ENCODE results near the gene PCGF6. TPM values are rescaled to one million over a fixed set of nuclear protein-coding genes. Genes with fewer than 3 reads are reported as not detected.

The PCGF6 gene
- total RNA-seq, 6 donors from 2014 or later: 6.0 to 10.9 (median 6.7) TPM

DNA sequence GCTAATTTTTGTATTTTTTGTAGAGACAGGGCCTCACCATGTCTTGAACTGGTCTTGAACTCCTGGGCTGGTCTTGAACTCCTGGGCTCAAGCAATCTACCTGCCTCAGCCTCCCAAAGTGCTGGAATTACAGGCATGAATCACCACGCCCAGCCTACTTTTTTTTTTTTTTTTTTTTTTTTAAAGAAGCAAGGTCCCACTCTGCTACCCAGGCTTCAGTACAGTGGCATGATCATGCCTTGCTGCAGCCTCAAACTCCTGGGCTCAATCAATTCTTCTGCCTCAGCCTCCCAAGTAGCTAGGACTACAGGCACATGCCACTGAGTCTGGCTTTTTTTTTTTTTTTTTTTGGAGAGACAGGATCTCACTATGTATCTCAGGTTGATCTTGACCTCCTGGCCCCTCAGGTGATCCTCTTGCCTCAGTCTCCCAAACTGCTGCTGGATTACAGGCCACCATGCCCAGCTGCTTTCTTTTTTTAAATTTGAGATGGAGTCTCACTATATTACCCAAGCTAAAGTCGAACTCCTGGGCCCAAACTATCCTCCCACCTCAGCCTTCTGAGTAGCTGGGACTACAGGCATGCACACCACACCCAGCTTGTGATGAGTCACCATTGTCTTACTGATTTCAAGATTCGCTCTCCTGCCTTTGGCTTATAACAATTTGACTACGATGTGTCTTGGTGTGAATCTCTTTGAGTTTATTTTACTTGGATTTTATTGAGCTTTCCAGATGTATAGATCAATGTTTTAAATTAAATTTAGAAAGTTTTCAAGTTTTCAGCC lies 96.2 kb downstream of the PCGF6 start:
- Histone ChIP-seq H3K9me3 (no peaks in the 10 kb centered on the region), H3K4me1 (no peaks in the 10 kb centered on the region), H3K27ac (no peak overlapping the region), H3K36me3 (no peaks in the 10 kb centered on the region), H3K27me3 (no peaks in the 10 kb centered on the region), H3K4me3 (no peak overlapping the region)
- WGBS, 2 donors: 65 to 75% methylated on average over 4 of the region's 4 CpGs
- TF ChIP-seq POLR2A (IDR thresholded peaks at IDR 0.05) (no peak), EP300 (IDR thresholded peaks at IDR 0.05) (no peak), POLR2AphosphoS5 (IDR thresholded peaks at IDR 0.05) (no peak)
- TF ChIP-seq, protein P1, sequence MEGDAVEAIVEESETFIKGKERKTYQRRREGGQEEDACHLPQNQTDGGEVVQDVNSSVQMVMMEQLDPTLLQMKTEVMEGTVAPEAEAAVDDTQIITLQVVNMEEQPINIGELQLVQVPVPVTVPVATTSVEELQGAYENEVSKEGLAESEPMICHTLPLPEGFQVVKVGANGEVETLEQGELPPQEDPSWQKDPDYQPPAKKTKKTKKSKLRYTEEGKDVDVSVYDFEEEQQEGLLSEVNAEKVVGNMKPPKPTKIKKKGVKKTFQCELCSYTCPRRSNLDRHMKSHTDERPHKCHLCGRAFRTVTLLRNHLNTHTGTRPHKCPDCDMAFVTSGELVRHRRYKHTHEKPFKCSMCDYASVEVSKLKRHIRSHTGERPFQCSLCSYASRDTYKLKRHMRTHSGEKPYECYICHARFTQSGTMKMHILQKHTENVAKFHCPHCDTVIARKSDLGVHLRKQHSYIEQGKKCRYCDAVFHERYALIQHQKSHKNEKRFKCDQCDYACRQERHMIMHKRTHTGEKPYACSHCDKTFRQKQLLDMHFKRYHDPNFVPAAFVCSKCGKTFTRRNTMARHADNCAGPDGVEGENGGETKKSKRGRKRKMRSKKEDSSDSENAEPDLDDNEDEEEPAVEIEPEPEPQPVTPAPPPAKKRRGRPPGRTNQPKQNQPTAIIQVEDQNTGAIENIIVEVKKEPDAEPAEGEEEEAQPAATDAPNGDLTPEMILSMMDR (IDR thresholded peaks at IDR 0.05): no peak
- DNase-seq (no peak), ATAC-seq (ENCODE audit: low FRiP score in 2 of 2) (peak in 1 of 2 donors; percentile 36)

DNA sequence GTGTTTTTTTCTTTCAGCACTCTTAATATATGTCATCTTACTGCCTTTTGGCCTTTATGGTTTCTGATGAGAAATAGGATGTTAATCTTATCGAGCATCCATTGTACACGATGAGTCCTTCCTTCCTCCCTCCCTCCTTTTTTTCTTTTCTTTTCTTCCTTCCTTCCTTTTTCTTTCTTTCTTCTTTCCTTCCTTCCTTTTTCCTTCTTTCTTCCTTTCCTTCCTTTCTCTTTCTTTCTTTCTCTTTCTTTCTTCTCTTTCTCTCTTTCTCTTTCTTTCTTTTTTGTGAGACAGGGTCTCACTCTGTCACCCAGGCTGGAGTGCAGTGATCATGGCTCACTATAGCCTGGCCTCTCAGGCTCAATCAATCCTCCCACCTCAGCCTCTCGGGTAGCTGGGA lies 96.8 kb downstream of the PCGF6 start:
- H3K27me3 ChIP-seq: no peaks in the 10 kb centered on the region
- H3K9me3 ChIP-seq: no peaks in the 10 kb centered on the region
- no peak for ATAC-seq (ENCODE audit: low FRiP score in 2 of 2)
- H3K27ac ChIP-seq: no peak overlapping the region
- no peaks in the 10 kb centered on the region for H3K4me1 ChIP-seq
- H3K36me3 ChIP-seq: no peaks in the 10 kb centered on the region
- no peak overlapping the region for H3K4me3 ChIP-seq
- no peak for TF ChIP-seq POLR2A (IDR thresholded peaks at IDR 0.05)
- no peak for TF ChIP-seq EP300 (IDR thresholded peaks at IDR 0.05)
- no peak for TF ChIP-seq POLR2AphosphoS5 (IDR thresholded peaks at IDR 0.05)
- TF ChIP-seq, protein P1 (IDR thresholded peaks at IDR 0.05): no peak
- 66 to 85% methylated on average over 3 of the region's 3 CpGs for WGBS, 2 donors
- DNase-seq: no peak

Small RNAs within 50 kb of the gene (small RNA-seq; reads per million reads assigned to genes)
- gene RNU11-3P: 0 reads per million in 4 donors

Other genes starting within 250 kb of the PCGF6 start
- gene NT5C2, start 157.9 kb downstream of the PCGF6 start, total RNA-seq: 100 to 1,000 TPM in 2 of 6 donors, 10 to 100 TPM in 4; 47.4 to 122 (median 85.1) TPM
- not detected for gene RPEL1, start 105.3 kb downstream of the PCGF6 start, total RNA-seq
- gene INA, start 74.0 kb downstream of the PCGF6 start, total RNA-seq: under 1 TPM in 2 of 6 donors, not detected in 4; 0.13 to 0.39 TPM
- 1 to 10 TPM; 1.1 to 7.6 (median 4.4) TPM for gene TAF5, start 16.8 kb upstream of the PCGF6 start, total RNA-seq
- gene ATP5MK, start 45.3 kb upstream of the PCGF6 start, total RNA-seq: 100 to 1,000 TPM in 4 of 6 donors, 1 to 10 TPM in 2; 5.1 to 218 (median 164) TPM
- 10 to 100 TPM; 14.8 to 25.1 (median 20.8) TPM for gene PDCD11, start 45.5 kb upstream of the PCGF6 start, total RNA-seq
- gene CALHM2, start 101.2 kb upstream of the PCGF6 start, total RNA-seq: 10 to 100 TPM; 25.6 to 56.8 (median 40.5) TPM
- not detected for gene CALHM1, start 107.8 kb upstream of the PCGF6 start, total RNA-seq
- gene CALHM3, start 128.1 kb upstream of the PCGF6 start, total RNA-seq: under 1 TPM in 2 of 6 donors, not detected in 4; 0.30 to 0.79 TPM
- gene NEURL1, start 142.6 kb upstream of the PCGF6 start, total RNA-seq: 1 to 10 TPM in 1 of 6 donors, under 1 TPM in 4, not detected in 1; 0.22 to 1.1 (median 0.80) TPM

Data from upper lobe of left lung (tissue), 6 donors.